HepG2 (cell line): ENCODE measurements around the gene CDK5RAP2. TPM values are rescaled to one million over a fixed set of nuclear protein-coding genes. Genes with fewer than 3 reads are reported as not detected.

ENCODE experiments used
- ATAC-seq: fragments of 200-7000 bp; cut with Tn5 transposase; 3 replicates; pipeline ENCODE4 v1.9.1; 2020; ENCODE audit warnings: mild to moderate bottlenecking, moderate library complexity
- BruUV-seq: library from RNA; stranded (reverse); fragments of 400-500 nt; replicated peaks from 2 replicates; lab custom pipeline; 2021; lab: Mats Ljungman, UMichigan
- CTCF ChIA-PET: fragments of 300-600 bp; formaldehyde crosslinking; extraction: SDS; loops from one replicate; lab custom pipeline; 2021; ENCODE audit warnings: low total read pairs, inconsistent platforms, low intra/inter-chr PET ratio; lab: Yijun Ruan, JAX
- POLR2A ChIA-PET: fragments of 350-600 bp; sonication (Branson Sonifier 250); formaldehyde crosslinking; loops from one replicate; lab custom pipeline; 2020; ENCODE audit warnings: antibody characterized with exemption, inconsistent platforms; lab: Yijun Ruan, JAX
- DNase-seq: peaks from one replicate; pipeline ENCODE4 v3.0.0-alpha.2; 2015; ENCODE audit warnings: low spot score
- FAIRE-seq: peaks from 3 replicates; lab custom pipeline; 2011; peaks lifted over from hg19 to GRCh38; lab: Jason Lieb, UNC
- H2AFZ ChIP-seq: one replicate; pipeline ENCODE4 v1.6.1; 2011; ENCODE audit warnings: low read length, inconsistent platforms
- H3K27ac ChIP-seq: fragments of 300-600 bp; 3 replicates; pipeline ENCODE4 v1.8.0; 2011; ENCODE audit warnings: mixed run types, mild to moderate bottlenecking, mixed read lengths, low read length, inconsistent platforms; ENCODE audit not compliant: insufficient read depth; ENCODE audit errors: extremely low read length
- H3K27me3 ChIP-seq, 2 experiments: fragments of 200-600 bp in 1 of 2; 2 replicates in 1 of 2; 3 replicates in 1 of 2; pipeline versions ENCODE4 v1.6.0 to v1.8.0; 2011; ENCODE audit warnings: low read length in 2 of 2, mild to moderate bottlenecking in 2 of 2, moderate library complexity in 2 of 2, inconsistent platforms in 1 of 2; ENCODE audit not compliant: insufficient read depth in 2 of 2, control insufficient read depth in 1 of 2
- H3K36me3 ChIP-seq, 2 experiments: fragments of 200-600 bp in 1 of 2; replicated peaks in 1 of 2; 2 replicates in 1 of 2; 3 replicates in 1 of 2; pipeline versions ENCODE4 v1.5.1 to v1.8.0; 2011; ENCODE audit warnings: low read length in 2 of 2, inconsistent platforms in 1 of 2; ENCODE audit not compliant: insufficient read depth in 2 of 2, control insufficient read depth in 1 of 2
- H3K4me1 ChIP-seq: 2 replicates; pipeline ENCODE4 v1.5.1; 2012; ENCODE audit warnings: low read length, inconsistent platforms; ENCODE audit not compliant: insufficient read depth
- H3K4me2 ChIP-seq: 2 replicates; pipeline ENCODE4 v1.6.0; 2011; ENCODE audit warnings: low read depth, low read length, inconsistent platforms
- H3K4me3 ChIP-seq, 3 experiments: fragments of 200-600 bp in 1 of 3; sonication (generic), shearing (Covaris generic) in 1 of 3; replicated peaks in 1 of 3; 2 replicates each; pipeline ENCODE4 v1.5.1; 2011 to 2016; ENCODE audit warnings: low read length in 3 of 3, inconsistent platforms in 2 of 3, low read depth in 2 of 3, mild to moderate bottlenecking in 2 of 3, control low read depth in 1 of 3, mixed read lengths in 1 of 3; ENCODE audit not compliant: insufficient read depth in 1 of 3
- H3K79me2 ChIP-seq: one replicate; pipeline ENCODE4 v1.6.1; 2011; ENCODE audit warnings: low read length, inconsistent platforms; ENCODE audit not compliant: insufficient read depth
- H3K9ac ChIP-seq: 2 replicates; pipeline ENCODE4 v1.6.0; 2011; ENCODE audit warnings: mild to moderate bottlenecking, low read depth, low read length, inconsistent platforms; ENCODE audit not compliant: insufficient read depth
- H3K9me3 ChIP-seq: 2 replicates; pipeline ENCODE4 v1.5.1; 2012; ENCODE audit warnings: mild to moderate bottlenecking, low read length
- H4K20me1 ChIP-seq: 2 replicates; pipeline ENCODE4 v1.6.0; 2011; ENCODE audit warnings: inconsistent platforms, mild to moderate bottlenecking, low read length, moderate library complexity; ENCODE audit not compliant: insufficient read depth
- AHR ChIP-seq: IDR thresholded peaks from 2 replicates; pipeline ENCODE4 v1.6.1; 2018; ENCODE audit warnings: missing genetic modification reagents, missing compliant biosample characterization
- CBFB ChIP-seq: sonication (generic); formaldehyde crosslinking; IDR thresholded peaks from 2 replicates; pipeline ENCODE4 v1.4.0; 2020; ENCODE audit warnings: missing genetic modification reagents
- CEBPG ChIP-seq: IDR thresholded peaks from 2 replicates; pipeline ENCODE4 v1.6.1; 2016
- DPF2 ChIP-seq: sonication (generic); formaldehyde crosslinking; IDR thresholded peaks from 2 replicates; pipeline ENCODE4 v1.4.0; 2020; ENCODE audit warnings: mild to moderate bottlenecking, low read depth, missing genetic modification reagents, borderline replicate concordance
- ETV5 ChIP-seq: IDR thresholded peaks from 2 replicates; pipeline ENCODE4 v1.6.1; 2018; ENCODE audit warnings: missing biosample characterization, missing genetic modification reagents, inconsistent platforms, borderline replicate concordance
- MLX ChIP-seq: IDR thresholded peaks from 2 replicates; pipeline ENCODE4 v1.6.1; 2016
- POLR2AphosphoS2 ChIP-seq: IDR thresholded peaks from 2 replicates; pipeline ENCODE4 v1.6.1; 2011; ENCODE audit warnings: low read depth, low read length, improper control_type of control experiment
- RAD51 ChIP-seq: fragments of 450-650 bp; IDR thresholded peaks from 2 replicates; pipeline ENCODE4 v1.6.1; 2016; ENCODE audit warnings: borderline replicate concordance
- TBX2 ChIP-seq: sonication (generic); formaldehyde crosslinking; IDR thresholded peaks from 2 replicates; pipeline ENCODE4 v1.5.0; 2020; ENCODE audit warnings: missing genetic modification reagents, mild to moderate bottlenecking, borderline replicate concordance
- TP53 ChIP-seq: sonication (generic); formaldehyde crosslinking; conservative IDR thresholded peaks from 2 replicates; pipeline ENCODE4 v1.4.0; 2020; ENCODE audit warnings: missing genetic modification reagents
- ZBTB20 ChIP-seq: sonication (generic); formaldehyde crosslinking; IDR thresholded peaks from 2 replicates; pipeline ENCODE4 v1.8.1; 2023; ENCODE audit warnings: missing genetic modification reagents, low read depth, mild to moderate bottlenecking, borderline replicate concordance
- ZNF10 ChIP-seq: sonication (generic); formaldehyde crosslinking; IDR thresholded peaks from 2 replicates; pipeline ENCODE4 v1.4.0; 2020; ENCODE audit warnings: mild to moderate bottlenecking, low read depth, missing genetic modification reagents, borderline replicate concordance
- ZNF235 ChIP-seq: sonication (generic); formaldehyde crosslinking; IDR thresholded peaks from 2 replicates; pipeline ENCODE4 v1.8.1; 2023; ENCODE audit warnings: mild to moderate bottlenecking, missing genetic modification reagents, borderline replicate concordance
- ZNF557 ChIP-seq: sonication (generic); formaldehyde crosslinking; IDR thresholded peaks from 2 replicates; pipeline ENCODE4 v1.4.0; 2020; ENCODE audit warnings: missing genetic modification reagents
- ZNF576 ChIP-seq: sonication (generic); formaldehyde crosslinking; IDR thresholded peaks from 2 replicates; pipeline ENCODE4 v1.4.0; 2020; ENCODE audit warnings: mild to moderate bottlenecking, missing genetic modification reagents
- ZNF850 ChIP-seq: sonication (generic); formaldehyde crosslinking; conservative IDR thresholded peaks from 2 replicates; pipeline ENCODE4 v1.9.0; 2021; ENCODE audit warnings: mild to moderate bottlenecking, missing genetic modification reagents
- WGBS: methylation state at CpG from one replicate; pipeline ENCODE4 v1.1.6; 2017; ENCODE audit warnings: low lambda C conversion rate; 5-methylcytosine and 5-hydroxymethylcytosine counted together
- in situ Hi-C: cut with HindIII; loops from 2 replicates; pipeline ENCODE4 v1.10.0; 2017; ENCODE audit warnings: low pct_unique_long_range_greater_than_20kb; ENCODE audit not compliant: extremely low pct_ligation_motif_present
- intact Hi-C: fragments of 100-400 bp; cut with micrococcal nuclease; formaldehyde crosslinking; loops from one replicate; pipeline ENCODE4 v1.10.0; 2022; ENCODE audit not compliant: unreplicated experiment
- polyA plus RNA-seq, 8 experiments: library from polyadenylated mRNA; depleted of rRNA in 3 of 8; stranded (reverse) in 7 of 8; unstranded in 1 of 8; fragments of >200 nt; fragmentation: Illumina TruSeq in 4 of 8; extraction: Trizol in 4 of 8; gene quantifications; 2 replicates each; pipeline versions ENCODE4 v1.2.1 to v1.2.3, GENCODE V29; 2011 to 2016; ENCODE audit warnings: low read depth in 4 of 8, missing spikeins in 1 of 8, mixed read lengths in 1 of 8; ENCODE audit not compliant: insufficient read depth in 1 of 8
- total RNA-seq, 5 experiments: library from RNA; depleted of rRNA; stranded (reverse); fragments of >200 nt; fragmentation: Illumina TruSeq; extraction: Trizol; gene quantifications; 2 replicates each; pipeline ENCODE4 v1.2.3, GENCODE V29; 2016; ENCODE audit warnings: low read depth in 1 of 5

The CDK5RAP2 gene
- total and polyA plus RNA-seq, 2 of the 13 experiments (the other 11 are each of a cell fraction or from before 2014, with no cell fraction given), result 31.8 to 42.2 TPM

GRCh38 chr9:120486347-120486746 lies 93.6 kb downstream of the CDK5RAP2 start:
- POLR2A ChIA-PET, result no interaction called here
- peaks cover 27 to 89% of the 10 kb centered on the region in 2 experiments for H3K36me3 ChIP-seq
- no peak overlapping the region for H2AFZ ChIP-seq
- no peak overlapping the region for H3K4me2 ChIP-seq
- H3K4me1 ChIP-seq, result peaks cover 18% of the 10 kb centered on the region
- H3K27ac ChIP-seq, result no peak overlapping the region
- no peaks in the 10 kb centered on the region for H3K79me2 ChIP-seq
- no peaks in the 10 kb centered on the region for H3K27me3 ChIP-seq
- ATAC-seq (no peak), FAIRE-seq (no peak), DNase-seq (no peak)
- H3K4me3 ChIP-seq, result no peak overlapping the region
- no peaks in the 10 kb centered on the region for H4K20me1 ChIP-seq
- no peaks in the 10 kb centered on the region for H3K9me3 ChIP-seq
- no TSS peak for BruUV-seq
- TF ChIP-seq MLX (no peak), ZNF576 (no peak), ETV5 (CRISPR knock-in tag) (no peak), CEBPG (CRISPR knock-in tag) (no peak), POLR2AphosphoS2 (no peak), ZNF235 (CRISPR knock-in tag) (no peak), TP53 (no peak), ZNF10 (no peak), ZNF557 (CRISPR knock-in tag) (no peak), ZNF850 (no peak), ZBTB20 (CRISPR knock-in tag) (no peak), TBX2 (CRISPR knock-in tag) (no peak), AHR (CRISPR knock-in tag) (no peak), CBFB (CRISPR knock-in tag) (no peak), RAD51 (no peak), DPF2 (CRISPR knock-in tag) (no peak)
- in situ Hi-C loops (no loop called here), intact Hi-C loops (no loop called here)
- WGBS, result 90% methylated on average over 4 of the region's 4 CpGs
- CTCF ChIA-PET, result no interaction called here
- no peak overlapping the region for H3K9ac ChIP-seq
